IgD-negative memory B cell (primary cell): ENCODE measurements around the gene GNG7. TPM values are rescaled to one million over a fixed set of nuclear protein-coding genes. Genes with fewer than 3 reads are reported as not detected.

ENCODE experiments used
- H3K27ac Mint-ChIP-seq, 3 donors: one replicate each; pipeline ENCODE4 v1.8.0; 2020 to 2022; ENCODE audit warnings: mild to moderate bottlenecking in 3 of 3, mixed read lengths in 3 of 3, moderate library complexity in 1 of 3
- H3K27me3 Mint-ChIP-seq: one replicate; pipeline ENCODE4 v1.8.0; 2021; ENCODE audit warnings: mixed read lengths
- H3K36me3 Mint-ChIP-seq: one replicate; pipeline ENCODE4 v1.8.0; 2020; ENCODE audit warnings: mild to moderate bottlenecking, mixed read lengths
- H3K4me1 Mint-ChIP-seq, 3 donors: one replicate each; pipeline ENCODE4 v1.8.0; 2020 to 2022; ENCODE audit warnings: mixed read lengths in 3 of 3, mild to moderate bottlenecking in 1 of 3
- H3K4me3 Mint-ChIP-seq, 4 donors: one replicate each; pipeline ENCODE4 v1.8.0; 2020 to 2022; ENCODE audit warnings: mild to moderate bottlenecking in 4 of 4, mixed read lengths in 4 of 4, moderate library complexity in 3 of 4
- H3K9me3 Mint-ChIP-seq, 3 donors: one replicate each; pipeline ENCODE4 v1.8.0; 2020 to 2021; ENCODE audit warnings: mixed read lengths in 3 of 3, mild to moderate bottlenecking in 1 of 3
- polyA plus RNA-seq: library from polyadenylated mRNA; unstranded; fragments of 300-500 nt; fragmentation: Illumina TruSeq; gene quantifications from one replicate; pipeline ENCODE4 v1.2.3, GENCODE V29; 2021

Gene GNG7
- polyA plus RNA-seq, 1 donor from 2014 or later, result 74.6 TPM

DNA sequence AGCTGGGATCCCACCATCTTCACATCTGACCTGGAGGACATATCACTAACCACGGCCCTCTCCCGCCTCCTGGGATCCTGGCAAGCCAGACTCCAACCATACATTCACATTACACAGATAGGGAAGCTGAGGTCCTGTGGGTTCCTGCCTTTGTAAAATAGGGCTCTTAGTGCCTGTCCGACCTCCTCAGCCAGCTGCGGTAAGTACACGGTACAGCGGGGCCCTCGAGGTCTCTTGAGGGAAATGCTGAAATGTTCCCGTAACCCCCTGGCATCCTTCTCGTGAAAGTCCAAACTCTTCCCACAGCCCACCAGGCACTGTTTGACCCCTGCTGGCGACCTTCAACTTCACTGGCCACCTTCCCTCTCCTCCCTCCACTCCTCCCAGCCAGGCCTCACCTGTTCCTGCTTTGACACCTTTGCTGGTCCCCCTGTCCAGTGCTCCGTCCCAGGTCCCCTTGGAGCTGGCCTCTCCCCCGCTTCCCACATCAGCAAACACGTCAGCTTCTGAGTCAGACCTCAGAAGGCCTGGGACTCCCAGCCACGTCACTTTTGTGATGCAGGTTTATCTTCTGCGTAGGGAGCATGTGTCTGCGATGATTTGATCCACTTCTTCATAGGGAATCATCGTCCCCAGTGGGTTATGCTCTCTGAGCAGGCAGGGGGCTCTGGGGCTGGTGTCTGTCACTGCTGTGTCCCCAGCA, 8.8 kb upstream of the GNG7 start:
- peaks cover 5 to 9% (median 6%) of the 10 kb centered on the region in 3 donors for H3K9me3 Mint-ChIP-seq
- peak overlapping the region; percentile 98 to 99 (median 98) for H3K27ac Mint-ChIP-seq
- H3K27me3 Mint-ChIP-seq, result peaks cover 1% of the 10 kb centered on the region
- peak overlapping the region; percentile 62 to 89 (median 87) for H3K4me3 Mint-ChIP-seq
- H3K4me1 Mint-ChIP-seq, result peaks cover 23 to 28% (median 25%) of the 10 kb centered on the region in 3 donors
- peaks cover 2% of the 10 kb centered on the region for H3K36me3 Mint-ChIP-seq

DNA sequence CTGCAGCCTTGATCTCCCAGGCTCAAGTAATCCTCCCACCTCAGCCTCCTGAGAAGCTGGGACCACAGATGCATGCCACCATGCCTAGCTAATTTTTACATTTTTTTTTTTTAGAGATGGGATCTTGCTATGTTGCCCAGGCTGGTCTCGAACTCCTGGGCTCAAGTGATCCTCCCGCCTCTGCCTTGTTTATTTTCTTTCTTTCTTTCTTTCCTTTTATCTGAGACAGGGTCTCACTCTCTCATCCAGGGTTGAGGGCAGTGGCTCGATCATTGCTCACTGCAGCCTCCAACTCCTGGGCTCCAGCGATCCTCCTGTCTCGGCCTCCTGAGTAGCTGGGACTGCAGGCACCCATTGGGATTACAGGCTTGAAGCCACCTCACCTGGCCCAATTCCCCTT, 3.8 kb upstream of the GNG7 start:
- H3K4me3 Mint-ChIP-seq, result peak overlapping the region in 1 of 4 donors; percentile 55
- no peaks in the 10 kb centered on the region for H3K27me3 Mint-ChIP-seq
- H3K9me3 Mint-ChIP-seq, result peaks cover 0 to 3% (median 0%) of the 10 kb centered on the region in 3 donors
- peaks cover 3% of the 10 kb centered on the region for H3K36me3 Mint-ChIP-seq
- H3K27ac Mint-ChIP-seq, result peak overlapping the region in 1 of 3 donors; percentile 82
- H3K4me1 Mint-ChIP-seq, result peaks cover 14 to 17% (median 14%) of the 10 kb centered on the region in 3 donors

DNA sequence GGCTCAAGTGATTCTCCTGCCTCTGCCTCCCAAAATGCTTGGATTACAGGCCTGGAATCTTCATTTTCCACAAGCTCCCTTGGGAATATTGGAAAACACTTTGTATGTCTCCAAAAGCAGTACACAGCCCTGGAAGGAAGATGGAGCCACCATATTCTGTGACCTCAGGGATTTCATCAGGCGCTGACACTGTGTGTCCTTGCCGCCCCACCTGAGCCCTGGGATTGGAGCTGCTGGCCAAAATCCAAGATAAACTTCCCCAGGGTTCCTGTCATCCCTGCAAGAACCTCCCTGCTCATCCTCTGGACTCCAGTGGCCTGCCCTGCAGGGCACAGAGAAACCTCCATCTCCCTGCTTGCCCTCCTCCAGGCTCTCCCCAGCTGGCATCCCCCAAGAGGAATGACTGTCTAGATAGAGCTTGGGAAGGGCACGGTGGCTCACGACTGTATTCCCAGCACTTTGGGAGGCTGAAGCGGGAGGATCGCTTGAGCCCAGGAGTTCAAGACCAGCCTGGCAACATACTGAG, 1.3 kb upstream of the GNG7 start:
- Mint-ChIP-seq H3K9me3 (no peaks in the 10 kb centered on the region), H3K36me3 (peaks cover 6% of the 10 kb centered on the region), H3K4me3 (peak overlapping the region in 3 of 4 donors; percentile 22 to 71 (median 68)), H3K4me1 (peaks cover 21 to 27% (median 22%) of the 10 kb centered on the region in 3 donors), H3K27ac (peak overlapping the region in 1 of 3 donors; percentile 90), H3K27me3 (no peaks in the 10 kb centered on the region)

GRCh38 chr19:2703077-2703437, 563 bp upstream of the GNG7 start:
- H3K4me3 Mint-ChIP-seq, result peak overlapping the region; percentile 56 to 71 (median 68)
- no peaks in the 10 kb centered on the region for H3K9me3 Mint-ChIP-seq
- H3K27ac Mint-ChIP-seq, result peak overlapping the region; percentile 90 to 94 (median 90)
- peaks cover 7% of the 10 kb centered on the region for H3K36me3 Mint-ChIP-seq
- peaks cover 24 to 31% (median 27%) of the 10 kb centered on the region in 3 donors for H3K4me1 Mint-ChIP-seq
- no peaks in the 10 kb centered on the region for H3K27me3 Mint-ChIP-seq

GRCh38 chr19:2701361-2702169, 929 bp downstream of the GNG7 start:
- H3K4me3 Mint-ChIP-seq, result peak overlapping the region; percentile 83 to 97 (median 90)
- H3K27me3 Mint-ChIP-seq, result no peaks in the 10 kb centered on the region
- peaks cover 30 to 32% (median 31%) of the 10 kb centered on the region in 3 donors for H3K4me1 Mint-ChIP-seq
- peaks cover 7% of the 10 kb centered on the region for H3K36me3 Mint-ChIP-seq
- H3K9me3 Mint-ChIP-seq, result no peaks in the 10 kb centered on the region
- H3K27ac Mint-ChIP-seq, result peak overlapping the region; percentile 76 to 99 (median 88)

GRCh38 chr19:2700660-2701360, 1.7 kb downstream of the GNG7 start:
- peaks cover 34 to 38% (median 35%) of the 10 kb centered on the region in 3 donors for H3K4me1 Mint-ChIP-seq
- H3K27me3 Mint-ChIP-seq, result no peaks in the 10 kb centered on the region
- peak overlapping the region; percentile 83 to 97 (median 90) for H3K4me3 Mint-ChIP-seq
- peaks cover 10% of the 10 kb centered on the region for H3K36me3 Mint-ChIP-seq
- peak overlapping the region; percentile 76 to 99 (median 88) for H3K27ac Mint-ChIP-seq
- H3K9me3 Mint-ChIP-seq, result no peaks in the 10 kb centered on the region

DNA sequence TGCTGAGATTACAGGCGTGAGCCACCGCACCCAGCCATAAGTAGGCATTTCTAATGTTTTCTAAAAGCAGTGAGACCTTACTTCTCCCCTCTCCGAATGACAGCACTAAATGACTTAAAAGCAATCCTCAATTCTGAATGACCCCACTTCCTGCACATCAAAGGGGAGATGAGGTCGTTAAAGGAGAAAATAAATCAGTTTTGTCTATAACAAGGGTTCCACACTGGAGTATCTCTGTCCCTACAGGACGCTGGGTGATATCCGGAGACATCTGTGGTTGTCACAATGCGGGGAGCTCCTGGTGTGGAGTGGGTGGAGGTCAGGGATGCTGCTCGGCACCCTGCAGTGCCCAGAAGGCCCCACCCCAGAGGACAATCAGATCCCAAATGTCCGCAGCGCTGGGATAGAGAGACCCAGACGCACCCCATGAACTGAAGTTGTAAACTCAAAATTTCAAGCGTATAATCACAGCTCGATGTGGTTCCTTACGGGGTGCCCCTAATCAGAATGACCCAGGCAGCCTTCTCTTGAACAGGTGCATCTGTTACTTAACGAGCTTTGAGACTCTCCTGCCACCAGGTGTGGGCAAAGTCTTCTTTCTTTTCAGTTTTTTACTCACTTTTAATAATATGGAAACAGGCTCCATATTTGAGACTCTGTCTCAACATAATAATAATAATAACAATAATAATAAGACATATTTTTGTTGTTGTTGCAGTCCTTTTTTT, 2.9 kb downstream of the GNG7 start:
- Mint-ChIP-seq H3K4me3 (peak overlapping the region; percentile 83 to 97 (median 90)), H3K4me1 (peaks cover 41 to 49% (median 45%) of the 10 kb centered on the region in 3 donors)

DNA sequence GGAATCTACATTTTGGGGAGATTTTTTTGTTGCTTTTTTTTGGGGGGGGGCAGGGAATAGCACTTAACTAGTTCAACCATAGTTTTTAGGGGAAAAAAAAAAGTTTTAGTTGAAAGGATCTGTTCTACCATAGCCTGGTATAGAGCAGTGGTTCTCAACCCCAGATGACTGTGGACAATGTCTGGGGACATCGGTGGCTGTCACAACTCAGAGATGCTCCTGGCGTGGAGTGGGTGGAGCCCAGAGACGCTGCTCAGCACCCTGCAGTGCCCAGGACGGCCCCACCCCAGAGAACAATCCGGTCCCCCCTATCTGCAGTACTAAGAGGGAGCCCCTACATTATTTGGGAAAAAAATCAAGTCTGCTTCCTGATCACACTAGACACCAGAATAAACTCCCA, 8.3 kb downstream of the GNG7 start:
- Mint-ChIP-seq H3K27me3 (no peaks in the 10 kb centered on the region), H3K4me3 (peak overlapping the region; percentile 75 to 88 (median 80)), H3K36me3 (peaks cover 7% of the 10 kb centered on the region), H3K27ac (peak overlapping the region; percentile 76 to 97 (median 88)), H3K9me3 (no peaks in the 10 kb centered on the region), H3K4me1 (peaks cover 30 to 52% (median 52%) of the 10 kb centered on the region in 3 donors)

More for the DNA sequence above, 2.9 kb downstream of the GNG7 start:
- H3K9me3 Mint-ChIP-seq, result no peaks in the 10 kb centered on the region
- peaks cover 10% of the 10 kb centered on the region for H3K36me3 Mint-ChIP-seq
- peak overlapping the region; percentile 76 to 99 (median 88) for H3K27ac Mint-ChIP-seq
- H3K27me3 Mint-ChIP-seq, result no peaks in the 10 kb centered on the region

GRCh38 chr19:2693492-2694160, 8.9 kb downstream of the GNG7 start:
- Mint-ChIP-seq H3K27me3 (no peaks in the 10 kb centered on the region), H3K27ac (peak overlapping the region; percentile 76 to 97 (median 88)), H3K9me3 (no peaks in the 10 kb centered on the region), H3K36me3 (peaks cover 7% of the 10 kb centered on the region), H3K4me3 (peak overlapping the region; percentile 75 to 88 (median 80)), H3K4me1 (peaks cover 27 to 49% (median 49%) of the 10 kb centered on the region in 3 donors)

DNA sequence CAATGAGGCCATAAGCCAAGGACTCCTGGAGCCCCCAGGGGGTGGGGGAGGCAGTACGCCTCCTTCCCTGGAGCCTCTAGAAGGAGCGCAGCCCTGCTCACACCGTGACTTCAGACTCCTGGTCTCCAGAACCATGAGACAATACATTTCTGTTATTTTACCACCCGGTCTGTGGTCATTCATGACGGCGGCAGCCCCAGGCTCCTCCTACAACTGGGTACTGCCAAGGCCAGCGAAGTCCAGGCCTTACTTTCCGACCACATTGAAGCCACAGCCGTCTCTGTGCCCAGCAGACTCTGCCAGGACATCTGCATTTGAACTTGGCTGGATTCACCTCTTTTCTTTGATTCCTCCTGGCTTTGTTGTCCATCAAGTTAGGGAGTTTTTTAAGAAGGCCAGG, 10.5 kb downstream of the GNG7 start:
- peaks cover 28 to 43% (median 42%) of the 10 kb centered on the region in 3 donors for H3K4me1 Mint-ChIP-seq
- no peaks in the 10 kb centered on the region for H3K9me3 Mint-ChIP-seq
- peak overlapping the region in 2 of 3 donors; percentile 69 to 88 for H3K27ac Mint-ChIP-seq
- H3K27me3 Mint-ChIP-seq, result no peaks in the 10 kb centered on the region
- peaks cover 6% of the 10 kb centered on the region for H3K36me3 Mint-ChIP-seq
- H3K4me3 Mint-ChIP-seq, result peak overlapping the region in 1 of 4 donors; percentile 33

DNA sequence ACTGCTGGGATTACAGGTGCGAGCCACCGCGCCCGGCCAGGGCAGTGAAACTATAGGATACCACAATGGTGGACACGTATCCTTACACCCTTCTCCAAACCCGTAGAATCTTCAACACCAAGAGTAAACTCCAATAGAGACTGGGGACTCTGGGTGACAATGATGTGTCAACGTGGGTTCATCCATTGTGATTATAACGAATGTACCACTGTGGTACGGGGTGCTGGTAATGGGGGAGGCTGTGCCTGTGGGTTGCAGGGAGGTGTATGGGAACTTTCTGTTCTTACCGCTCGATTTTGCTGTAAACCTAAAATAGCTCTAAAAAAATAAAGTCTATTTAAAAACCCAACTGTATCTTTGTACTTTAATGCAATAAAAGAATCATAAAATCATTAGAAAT, 11.6 kb downstream of the GNG7 start:
- Mint-ChIP-seq H3K4me3 (peak overlapping the region in 2 of 4 donors; percentile 27 to 60), H3K9me3 (peaks cover 0 to 2% (median 0%) of the 10 kb centered on the region in 3 donors), H3K4me1 (peaks cover 25 to 39% (median 35%) of the 10 kb centered on the region in 3 donors), H3K36me3 (peaks cover 3% of the 10 kb centered on the region), H3K27ac (peak overlapping the region; percentile 35 to 92 (median 59)), H3K27me3 (no peaks in the 10 kb centered on the region)

DNA sequence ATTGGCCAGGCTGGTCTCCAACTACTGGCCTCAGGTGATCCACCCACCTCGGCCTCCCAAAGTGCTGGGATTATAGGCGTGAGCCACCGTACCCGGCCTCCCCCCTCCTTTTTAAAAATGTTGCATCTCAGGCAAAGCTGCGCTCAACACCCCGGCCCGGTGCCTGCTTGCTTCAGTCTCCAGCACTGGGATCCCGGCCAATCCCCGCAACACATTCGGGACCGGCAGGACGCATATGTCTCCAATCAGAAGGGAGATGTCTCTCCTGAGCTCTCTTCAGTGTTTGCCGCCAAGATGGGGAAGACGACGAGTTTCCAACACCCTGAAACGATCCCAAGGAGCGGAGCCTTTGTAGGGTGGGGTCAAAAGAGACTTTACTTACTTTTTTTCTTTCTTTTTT, 16.1 kb downstream of the GNG7 start:
- no peaks in the 10 kb centered on the region for H3K27me3 Mint-ChIP-seq
- peak overlapping the region in 2 of 4 donors; percentile 28 to 33 for H3K4me3 Mint-ChIP-seq
- peaks cover 3% of the 10 kb centered on the region for H3K36me3 Mint-ChIP-seq
- H3K9me3 Mint-ChIP-seq, result peaks cover 0 to 5% (median 3%) of the 10 kb centered on the region in 3 donors
- H3K27ac Mint-ChIP-seq, result peak overlapping the region; percentile 73 to 88 (median 78)
- H3K4me1 Mint-ChIP-seq, result peaks cover 9 to 22% (median 20%) of the 10 kb centered on the region in 3 donors

DNA sequence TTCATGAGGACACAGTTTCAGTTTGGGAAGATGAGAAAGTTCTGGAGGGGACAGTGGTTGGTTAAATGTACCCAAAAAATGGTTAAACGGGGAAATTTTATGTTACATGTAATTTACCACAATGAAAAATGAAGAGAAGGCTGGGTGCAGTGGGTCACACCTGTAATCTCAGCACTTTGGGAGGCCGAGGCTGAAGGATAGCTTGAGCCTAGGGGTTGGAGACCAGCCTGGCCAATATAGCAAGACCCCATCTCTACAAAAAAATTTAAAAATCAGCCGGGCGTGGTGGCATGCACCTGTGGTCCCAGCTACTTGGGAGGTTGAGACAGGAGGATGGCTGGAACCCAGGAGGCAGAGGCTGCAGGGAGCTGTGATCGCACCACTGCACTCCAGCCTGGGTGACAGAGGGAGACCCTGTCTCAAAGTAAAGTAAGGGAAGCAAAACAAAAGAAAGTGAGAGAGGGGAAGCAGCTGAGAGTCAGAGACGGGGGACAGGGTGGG, 17.2 kb downstream of the GNG7 start:
- H3K27me3 Mint-ChIP-seq, result no peaks in the 10 kb centered on the region
- peaks cover 5% of the 10 kb centered on the region for H3K36me3 Mint-ChIP-seq
- peak overlapping the region in 2 of 4 donors; percentile 55 to 82 for H3K4me3 Mint-ChIP-seq
- peaks cover 0 to 7% (median 4%) of the 10 kb centered on the region in 3 donors for H3K9me3 Mint-ChIP-seq
- H3K27ac Mint-ChIP-seq, result peak overlapping the region; percentile 71 to 86 (median 78)
- H3K4me1 Mint-ChIP-seq, result peaks cover 15 to 29% (median 20%) of the 10 kb centered on the region in 3 donors
